DND-41 (cell line): ENCODE results near the gene GSDMA.
"Not testable (repeated sequence)": the region's sequence is repeated elsewhere in the genome, so short reads cannot be mapped to it uniquely, and the experiment has no call there.

Experiments
- ATAC-seq: fragments of 200-7000 bp; cut with Tn5 transposase; 3 replicates; pipeline ENCODE4 v1.9.1; 2021; ENCODE audit warnings: low read depth; ENCODE audit not compliant: insufficient read depth
- DNase-seq: peaks from one replicate; pipeline ENCODE4 v3.0.0-alpha.2; 2020
- H2AFZ ChIP-seq: 2 replicates; pipeline ENCODE4 v1.6.0; 2012; ENCODE audit warnings: low read depth, low read length
- H3K27ac ChIP-seq: 2 replicates; pipeline ENCODE4 v1.5.1; 2012; ENCODE audit warnings: low read length, inconsistent platforms
- H3K27me3 ChIP-seq: fragments of 200-600 bp; sonication (generic); 2 replicates; pipeline ENCODE4 v1.6.0; 2012; ENCODE audit warnings: low read length, mild to moderate bottlenecking, inconsistent platforms; ENCODE audit not compliant: insufficient read depth, poor library complexity
- H3K36me3 ChIP-seq: 2 replicates; pipeline ENCODE4 v1.5.1; 2012; ENCODE audit warnings: low read length, inconsistent platforms; ENCODE audit not compliant: insufficient read depth
- H3K4me1 ChIP-seq: 2 replicates; pipeline ENCODE4 v1.5.1; 2012; ENCODE audit warnings: mild to moderate bottlenecking, low read length; ENCODE audit not compliant: insufficient read depth
- H3K4me2 ChIP-seq: 2 replicates; pipeline ENCODE4 v1.6.0; 2012; ENCODE audit warnings: mild to moderate bottlenecking, moderate library complexity, low read length, inconsistent platforms; ENCODE audit not compliant: insufficient read depth
- H3K4me3 ChIP-seq, 2 experiments: fragments of 200-600 bp in 1 of 2; shearing (Covaris generic) in 1 of 2; 2 replicates each; pipeline ENCODE4 v1.5.1; 2012 to 2016; ENCODE audit warnings: inconsistent platforms in 2 of 2, low read length in 2 of 2, mild to moderate bottlenecking in 2 of 2, low read depth in 1 of 2, moderate library complexity in 1 of 2
- H3K79me2 ChIP-seq: 2 replicates; pipeline ENCODE4 v1.6.0; 2012; ENCODE audit warnings: low read length, inconsistent platforms; ENCODE audit not compliant: insufficient read depth
- H3K9ac ChIP-seq: 2 replicates; pipeline ENCODE4 v1.6.0; 2012; ENCODE audit warnings: low read depth, mild to moderate bottlenecking, inconsistent platforms, low read length, moderate library complexity
- H3K9me3 ChIP-seq: 2 replicates; pipeline ENCODE4 v1.5.1; 2012; ENCODE audit warnings: low read length, moderate library complexity, mild to moderate bottlenecking, inconsistent platforms; ENCODE audit not compliant: insufficient read depth, severe bottlenecking
- H4K20me1 ChIP-seq: 2 replicates; pipeline ENCODE4 v1.6.0; 2012; ENCODE audit warnings: low read length; ENCODE audit not compliant: insufficient read depth
- EZH2 ChIP-seq: IDR thresholded peaks from 3 replicates; pipeline ENCODE4 v1.6.1; 2012; ENCODE audit warnings: borderline replicate concordance, low read depth, mild to moderate bottlenecking, moderate library complexity, low read length, inconsistent platforms; ENCODE audit not compliant: severe bottlenecking
- TF ChIP-seq, protein P1 (sequence below): IDR thresholded peaks from 2 replicates; pipeline ENCODE4 v1.5.1; 2012; ENCODE audit warnings: borderline replicate concordance, low read length, moderate library complexity, mild to moderate bottlenecking; ENCODE audit not compliant: poor library complexity, severe bottlenecking; ENCODE audit errors: extremely low read depth

Gene GSDMA

DNA sequence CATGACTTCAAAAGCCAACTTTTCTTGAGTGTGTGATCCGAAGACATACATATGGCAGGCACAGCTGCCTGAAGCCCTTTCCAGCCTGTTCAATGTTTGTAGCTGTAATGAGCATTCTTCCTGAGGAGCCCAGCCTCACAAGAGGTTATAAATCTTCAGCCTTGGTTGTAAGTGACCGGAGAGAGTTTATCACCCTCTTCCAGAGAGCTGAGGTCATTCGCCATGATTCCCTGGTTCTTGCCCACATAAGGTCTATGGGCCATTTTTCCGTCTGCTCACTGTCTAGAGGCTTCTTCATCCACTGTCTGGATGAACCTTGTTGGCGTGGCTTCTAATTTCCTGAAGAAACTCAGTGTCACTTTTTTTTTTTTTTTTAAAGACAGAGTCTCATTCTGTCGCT, 42.7 kb downstream of the GSDMA start:
- TF ChIP-seq, protein P1, sequence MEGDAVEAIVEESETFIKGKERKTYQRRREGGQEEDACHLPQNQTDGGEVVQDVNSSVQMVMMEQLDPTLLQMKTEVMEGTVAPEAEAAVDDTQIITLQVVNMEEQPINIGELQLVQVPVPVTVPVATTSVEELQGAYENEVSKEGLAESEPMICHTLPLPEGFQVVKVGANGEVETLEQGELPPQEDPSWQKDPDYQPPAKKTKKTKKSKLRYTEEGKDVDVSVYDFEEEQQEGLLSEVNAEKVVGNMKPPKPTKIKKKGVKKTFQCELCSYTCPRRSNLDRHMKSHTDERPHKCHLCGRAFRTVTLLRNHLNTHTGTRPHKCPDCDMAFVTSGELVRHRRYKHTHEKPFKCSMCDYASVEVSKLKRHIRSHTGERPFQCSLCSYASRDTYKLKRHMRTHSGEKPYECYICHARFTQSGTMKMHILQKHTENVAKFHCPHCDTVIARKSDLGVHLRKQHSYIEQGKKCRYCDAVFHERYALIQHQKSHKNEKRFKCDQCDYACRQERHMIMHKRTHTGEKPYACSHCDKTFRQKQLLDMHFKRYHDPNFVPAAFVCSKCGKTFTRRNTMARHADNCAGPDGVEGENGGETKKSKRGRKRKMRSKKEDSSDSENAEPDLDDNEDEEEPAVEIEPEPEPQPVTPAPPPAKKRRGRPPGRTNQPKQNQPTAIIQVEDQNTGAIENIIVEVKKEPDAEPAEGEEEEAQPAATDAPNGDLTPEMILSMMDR: no peak
- TF ChIP-seq EZH2: no peak
- H3K4me1 ChIP-seq: 0 out of 2 replicates have a peak, but pooled peaks cover 4% of the 10 kb centered on the region
- H3K79me2 ChIP-seq: no peaks in the 10 kb centered on the region
- H3K36me3 ChIP-seq: no peaks in the 10 kb centered on the region
- no peak for DNase-seq
- no peaks in the 10 kb centered on the region for H3K27me3 ChIP-seq
- no peak overlapping the region for H3K27ac ChIP-seq
- no peak overlapping the region for H3K9ac ChIP-seq
- H3K4me2 ChIP-seq: no peak overlapping the region
- H3K9me3 ChIP-seq: no peaks in the 10 kb centered on the region
- no peaks in the 10 kb centered on the region for H4K20me1 ChIP-seq
- ATAC-seq: no peak
- H2AFZ ChIP-seq: no peak overlapping the region
- no peak overlapping the region for H3K4me3 ChIP-seq

DNA sequence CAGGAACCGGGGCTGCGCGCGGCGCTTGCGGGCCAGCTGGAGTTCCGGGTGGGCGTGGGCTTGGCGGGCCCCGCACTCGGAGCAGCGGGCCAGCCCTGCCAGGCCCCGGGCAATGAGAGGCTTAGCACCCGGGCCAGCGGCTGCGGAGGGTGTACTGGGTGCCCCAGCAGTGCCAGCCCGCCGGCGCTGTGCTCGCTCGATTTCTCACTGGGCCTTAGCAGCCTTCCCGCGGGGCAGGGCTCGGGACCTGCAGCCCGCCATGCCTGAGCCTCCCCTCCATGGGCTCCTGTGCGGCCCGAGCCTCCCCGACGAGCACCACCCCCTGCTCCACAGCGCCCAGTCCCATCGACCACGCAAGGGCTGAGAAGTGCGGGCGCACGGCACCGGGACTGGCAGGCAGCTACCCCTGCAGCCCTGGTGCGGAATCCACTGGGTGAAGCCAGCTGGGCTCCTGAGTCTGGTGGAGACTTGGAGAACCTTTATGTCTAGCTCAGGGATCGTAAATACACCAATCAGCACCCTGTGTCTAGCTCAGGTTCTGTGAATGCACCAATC, 48.2 kb downstream of the GSDMA start:
- H3K79me2 ChIP-seq, H3K27ac ChIP-seq, H3K4me2 ChIP-seq, H2AFZ ChIP-seq, H3K27me3 ChIP-seq, H3K4me3 ChIP-seq, DNase-seq, H3K36me3 ChIP-seq, ATAC-seq, H3K9ac ChIP-seq, H4K20me1 ChIP-seq, H3K9me3 ChIP-seq: not testable (repeated sequence)
- H3K4me1 ChIP-seq: peaks cover 10% of the 10 kb centered on the region

DNA sequence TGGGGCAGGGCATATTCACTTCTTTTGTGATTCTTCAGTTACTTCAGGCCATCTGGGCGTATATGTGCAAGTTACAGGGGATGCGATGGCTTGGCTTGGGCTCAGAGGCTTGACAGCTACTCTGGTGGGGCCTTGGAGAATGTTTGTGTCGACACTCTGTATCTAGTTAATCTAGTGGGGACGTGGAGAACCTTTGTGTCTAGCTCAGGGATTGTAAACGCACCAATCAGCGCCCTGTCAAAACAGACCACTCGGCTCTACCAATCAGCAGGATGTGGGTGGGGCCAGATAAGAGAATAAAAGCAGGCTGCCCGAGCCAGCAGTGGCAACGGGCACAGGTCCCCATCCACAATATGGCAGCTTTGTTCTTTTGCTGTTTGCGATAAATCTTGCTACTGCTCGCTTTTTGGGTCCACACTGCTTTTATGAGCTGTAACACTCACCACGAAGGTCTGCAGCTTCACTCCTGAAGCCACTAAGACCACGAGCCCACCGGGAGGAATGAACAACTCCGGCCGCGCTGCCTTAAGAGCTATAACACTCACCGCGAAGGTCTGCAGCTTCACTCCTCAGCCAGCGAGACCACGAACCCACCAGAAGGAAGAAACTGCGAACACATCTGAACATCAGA, 49.3 kb downstream of the GSDMA start:
- not testable (repeated sequence) for H3K79me2 ChIP-seq, H2AFZ ChIP-seq, DNase-seq, H3K27ac ChIP-seq, ATAC-seq, H3K9me3 ChIP-seq, H3K27me3 ChIP-seq, H3K4me3 ChIP-seq, H3K4me2 ChIP-seq, H3K9ac ChIP-seq, H4K20me1 ChIP-seq, H3K36me3 ChIP-seq
- H3K4me1 ChIP-seq: peaks cover 10% of the 10 kb centered on the region

DNA sequence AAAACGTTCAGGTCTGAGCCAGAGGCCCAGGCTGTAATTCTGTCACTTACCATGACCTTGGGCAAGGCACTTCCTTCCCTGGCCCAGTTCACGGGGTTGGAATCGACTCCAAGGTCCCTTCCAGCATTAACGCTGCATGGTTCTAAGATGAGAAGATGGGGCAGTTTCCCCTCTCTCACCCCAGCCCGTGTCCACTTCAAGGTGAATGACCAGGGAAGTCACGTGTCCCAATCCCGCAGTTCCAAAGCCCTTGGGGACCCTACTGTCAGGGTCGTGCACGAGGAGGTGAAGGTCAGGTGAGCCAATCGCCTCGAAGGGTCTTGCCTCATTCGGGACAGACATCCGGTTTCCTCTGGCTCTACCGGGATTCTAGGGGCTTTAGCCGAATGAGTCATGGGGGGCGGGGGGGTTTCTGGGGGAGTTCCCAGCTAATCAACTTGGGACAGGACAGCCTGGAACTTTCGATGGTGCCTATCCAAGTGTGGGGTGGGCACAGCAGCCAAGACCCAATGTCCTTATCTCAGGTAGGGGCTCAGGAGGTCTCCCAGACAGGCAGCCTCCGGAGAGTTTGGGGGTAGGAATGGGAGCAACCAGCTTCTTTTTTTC, 51.7 kb downstream of the GSDMA start:
- H3K4me2 ChIP-seq: no peak overlapping the region

More for the DNA sequence above, 51.7 kb downstream of the GSDMA start:
- DNase-seq: no peak
- Histone ChIP-seq H3K9me3 (no peaks in the 10 kb centered on the region), H3K36me3 (peaks cover 8% of the 10 kb centered on the region), H2AFZ (no peak overlapping the region), H3K79me2 (no peaks in the 10 kb centered on the region), H3K4me3 (no peak overlapping the region), H3K4me1 (peaks cover 10% of the 10 kb centered on the region), H4K20me1 (no peaks in the 10 kb centered on the region), H3K9ac (no peak overlapping the region), H3K27ac (no peak overlapping the region), H3K27me3 (no peaks in the 10 kb centered on the region)
- no peak for TF ChIP-seq EZH2
- TF ChIP-seq, protein P1: no peak
- ATAC-seq: no peak
